H1 (cell line): ENCODE measurements around the gene ORC5. TPM values are rescaled to one million over a fixed set of nuclear protein-coding genes. Genes with fewer than 3 reads are reported as not detected.

Experiments
- BRCA1 ChIP-seq: IDR thresholded peaks from 2 replicates; pipeline ENCODE4 v1.6.1; 2012; ENCODE audit warnings: low read depth, low read length, improper control_type of control experiment
- GABPA ChIP-seq: IDR thresholded peaks from 2 replicates; pipeline ENCODE4 v1.6.1; 2011; ENCODE audit warnings: mild to moderate bottlenecking, low read length, moderate library complexity, borderline replicate concordance; ENCODE audit not compliant: insufficient read depth
- SRF ChIP-seq: IDR thresholded peaks from 2 replicates; pipeline ENCODE4 v1.6.1; 2011; ENCODE audit warnings: mild to moderate bottlenecking, low read depth, low read length, moderate library complexity
- polyA plus RNA-seq, 7 experiments: library from polyadenylated mRNA; depleted of rRNA in 3 of 7; stranded (reverse) in 5 of 7; unstranded in 2 of 7; fragments of >200 nt in 5 of 7; fragments of 200-250 nt in 2 of 7; gene quantifications; 1 replicate in 5 of 7; 2 replicates in 1 of 7; 4 replicates in 1 of 7; pipeline versions ENCODE4 v1.2.1 to v1.2.3, GENCODE V29; 2011 to 2013; ENCODE audit warnings: missing spikeins in 2 of 7, mixed read lengths in 2 of 7
- total RNA-seq: library from RNA; stranded (reverse); fragmentation: NEBNext Ultra II Directional; extraction: Animal tissue kit (Norgen Biotek cat#: 25700); gene quantifications from 2 replicates; pipeline ENCODE4 v1.2.1, GENCODE V29; 2021

The ORC5 gene
- total and polyA plus RNA-seq, 2 of the 8 experiments (the other 6 are each of a cell fraction or from before 2014, with no cell fraction given) = 7.7 to 19.9 TPM

GRCh38 chr7:104207348-104207730 lies 474 bp downstream of the ORC5 start (continued):
- TF ChIP-seq BRCA1 = no peak
- TF ChIP-seq GABPA = no peak
- no peak for TF ChIP-seq SRF
